ENCODE data around the gene CCL22.
"Not testable (repeated sequence)": the region's sequence is repeated elsewhere in the genome, so short reads cannot be mapped to it uniquely, and the experiment has no call there.

The CCL22 gene

DNA sequence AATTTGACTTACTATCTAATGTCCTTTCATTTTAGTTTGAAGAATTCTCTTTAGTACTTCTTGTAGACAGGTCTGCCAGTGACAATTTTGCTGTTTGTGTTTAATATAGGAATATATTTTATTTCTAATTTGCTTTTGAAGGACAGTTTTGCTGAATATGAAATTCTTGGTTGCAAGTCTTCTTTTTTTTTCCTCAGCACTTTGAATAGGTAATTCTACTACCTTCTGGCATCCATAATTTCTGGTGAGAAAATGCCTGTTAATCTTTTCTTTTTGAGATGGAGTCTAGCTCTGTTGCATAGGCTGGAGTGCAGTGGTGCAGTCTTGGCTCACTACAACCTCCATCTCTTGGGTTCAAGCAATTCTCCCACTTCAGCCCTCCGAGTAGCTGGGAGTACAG, 25.2 kb upstream of the CCL22 start:
- Histone ChIP-seq H3K9me3 (no peaks in the 10 kb centered on the region; the same call in 1 of the 2 replicates), H3K4me3 (ENCODE audit: low read depth, low read length) (no peak overlapping the region), H3K36me3 (no peaks in the 10 kb centered on the region), H3K27me3 (peaks cover 3% of the 10 kb centered on the region; the same call in 1 of the 2 replicates), H3K4me1 (no peaks in the 10 kb centered on the region)
- TF ChIP-seq, protein P1, sequence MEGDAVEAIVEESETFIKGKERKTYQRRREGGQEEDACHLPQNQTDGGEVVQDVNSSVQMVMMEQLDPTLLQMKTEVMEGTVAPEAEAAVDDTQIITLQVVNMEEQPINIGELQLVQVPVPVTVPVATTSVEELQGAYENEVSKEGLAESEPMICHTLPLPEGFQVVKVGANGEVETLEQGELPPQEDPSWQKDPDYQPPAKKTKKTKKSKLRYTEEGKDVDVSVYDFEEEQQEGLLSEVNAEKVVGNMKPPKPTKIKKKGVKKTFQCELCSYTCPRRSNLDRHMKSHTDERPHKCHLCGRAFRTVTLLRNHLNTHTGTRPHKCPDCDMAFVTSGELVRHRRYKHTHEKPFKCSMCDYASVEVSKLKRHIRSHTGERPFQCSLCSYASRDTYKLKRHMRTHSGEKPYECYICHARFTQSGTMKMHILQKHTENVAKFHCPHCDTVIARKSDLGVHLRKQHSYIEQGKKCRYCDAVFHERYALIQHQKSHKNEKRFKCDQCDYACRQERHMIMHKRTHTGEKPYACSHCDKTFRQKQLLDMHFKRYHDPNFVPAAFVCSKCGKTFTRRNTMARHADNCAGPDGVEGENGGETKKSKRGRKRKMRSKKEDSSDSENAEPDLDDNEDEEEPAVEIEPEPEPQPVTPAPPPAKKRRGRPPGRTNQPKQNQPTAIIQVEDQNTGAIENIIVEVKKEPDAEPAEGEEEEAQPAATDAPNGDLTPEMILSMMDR (IDR thresholded peaks at IDR 0.05; ENCODE audit: low read depth, low read length) = no peak
- no peak for DNase-seq

DNA sequence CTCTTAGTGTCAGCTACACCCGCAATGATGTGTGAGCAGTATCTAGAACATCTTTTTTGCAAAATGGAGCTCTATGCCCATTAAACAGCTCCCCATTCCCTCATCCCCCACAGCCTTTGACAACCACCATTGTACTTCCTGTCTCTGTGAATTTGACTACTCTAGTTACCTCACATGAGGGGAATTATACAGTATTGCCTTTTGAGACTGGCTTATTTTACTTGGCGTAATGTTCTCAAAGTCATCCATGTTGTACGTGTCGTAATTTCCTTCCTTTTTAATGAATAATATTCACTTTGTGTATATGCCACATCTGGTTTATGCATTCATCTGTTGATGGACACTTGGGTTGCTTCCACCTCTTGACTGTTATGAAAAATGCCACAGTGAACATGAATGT, 23.2 kb upstream of the CCL22 start:
- no peaks in the 10 kb centered on the region; the same call in 1 of the 2 replicates for H3K9me3 ChIP-seq
- H3K27me3 ChIP-seq = peaks cover 3% of the 10 kb centered on the region; the same call in 1 of the 2 replicates
- no peak overlapping the region for H3K4me3 ChIP-seq (ENCODE audit: low read depth, low read length)
- TF ChIP-seq, protein P1 (IDR thresholded peaks at IDR 0.05; ENCODE audit: low read depth, low read length) = no peak
- DNase-seq = no peak
- no peaks in the 10 kb centered on the region for H3K36me3 ChIP-seq
- no peaks in the 10 kb centered on the region for H3K4me1 ChIP-seq

GRCh38 chr16:57341062-57341440, 17.5 kb upstream of the CCL22 start:
- Histone ChIP-seq H3K4me1 (no peaks in the 10 kb centered on the region), H3K27me3 (0 out of 2 replicates have a peak, but pooled peaks cover 3% of the 10 kb centered on the region), H3K4me3 (ENCODE audit: low read depth, low read length) (no peak overlapping the region), H3K9me3 (no peaks in the 10 kb centered on the region; the same call in 1 of the 2 replicates), H3K36me3 (no peaks in the 10 kb centered on the region)
- TF ChIP-seq, protein P1 (IDR thresholded peaks at IDR 0.05; ENCODE audit: low read depth, low read length) = no peak
- DNase-seq = no peak

GRCh38 chr16:57341441-57342303, 16.9 kb upstream of the CCL22 start:
- peak; percentile 24 for DNase-seq
- H3K4me1 ChIP-seq = no peaks in the 10 kb centered on the region

GRCh38 chr16:57342606-57343005, 16.0 kb upstream of the CCL22 start:
- H3K27me3 ChIP-seq; H3K4me3 ChIP-seq (ENCODE audit: low read depth, low read length); H3K9me3 ChIP-seq; H3K4me1 ChIP-seq; H3K36me3 ChIP-seq; DNase-seq: not testable (repeated sequence)

More at GRCh38 chr16:57341441-57342303, 16.9 kb upstream of the CCL22 start:
- no peaks in the 10 kb centered on the region for H3K36me3 ChIP-seq
- no peaks in the 10 kb centered on the region; the same call in 1 of the 2 replicates for H3K9me3 ChIP-seq
- no peak overlapping the region for H3K4me3 ChIP-seq (ENCODE audit: low read depth, low read length)
- TF ChIP-seq, protein P1 (IDR thresholded peaks at IDR 0.05; ENCODE audit: low read depth, low read length) = no peak
- H3K27me3 ChIP-seq = 0 out of 2 replicates have a peak, but pooled peaks cover 1% of the 10 kb centered on the region

- TF ChIP-seq, protein P1 (IDR thresholded peaks at IDR 0.05; ENCODE audit: low read depth, low read length) = no peak
- Histone ChIP-seq H3K36me3 (no peaks in the 10 kb centered on the region), H3K4me1 (no peaks in the 10 kb centered on the region), H3K9me3 (no peaks in the 10 kb centered on the region), H3K4me3 (ENCODE audit: low read depth, low read length) (no peak overlapping the region), H3K27me3 (no peaks in the 10 kb centered on the region)
- no peak for DNase-seq
Measured at GRCh38 chr16:57343221-57343620, 15.4 kb upstream of the CCL22 start.

DNA sequence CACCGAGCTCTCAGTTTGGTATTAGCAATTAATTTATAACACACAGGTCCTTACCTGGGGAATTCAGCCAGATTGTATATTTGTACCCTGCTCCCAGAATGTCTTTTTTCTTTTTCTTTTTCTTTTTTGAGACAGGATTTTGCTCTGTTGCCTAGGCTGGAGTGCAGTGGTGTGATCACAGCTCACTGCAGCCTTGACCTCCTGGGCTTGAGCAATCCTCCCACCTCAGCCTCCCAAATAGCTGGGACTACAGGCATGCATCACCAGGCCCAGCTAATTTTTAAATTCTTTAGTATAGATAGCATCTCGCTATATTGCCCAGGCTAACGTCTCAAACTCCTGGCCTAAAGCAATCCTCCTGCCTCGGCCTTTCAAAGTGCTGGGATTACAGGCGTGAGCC, 14.5 kb upstream of the CCL22 start:
- not testable (repeated sequence) for H3K27me3 ChIP-seq, DNase-seq, H3K4me1 ChIP-seq

More for the DNA sequence above, 14.5 kb upstream of the CCL22 start:
- H3K36me3 ChIP-seq; H3K4me3 ChIP-seq (ENCODE audit: low read depth, low read length); H3K9me3 ChIP-seq: not testable (repeated sequence)
